ENCODE results near the gene ATAD2B. TPM values are rescaled to one million over a fixed set of nuclear protein-coding genes. Genes with fewer than 3 reads are reported as not detected.

Gene ATAD2B
- polyA plus RNA-seq, 3 donors: 16.3 to 20.7 (median 20.3) TPM

- DNase-seq: no peak
These were observed 10.1 kb downstream of the ATAD2B start for GRCh38 chr2:23916727-23917405.

- no peak for DNase-seq
These were observed 11.6 kb downstream of the ATAD2B start for GRCh38 chr2:23915327-23915726.

GRCh38 chr2:23912054-23912453 lies 14.9 kb downstream of the ATAD2B start:
- no peak for DNase-seq

- DNase-seq: no peak
These were observed 21.8 kb downstream of the ATAD2B start for GRCh38 chr2:23905155-23905554.

- peak; percentile 35 for DNase-seq
These were observed 22.2 kb downstream of the ATAD2B start for GRCh38 chr2:23904692-23905091.

GRCh38 chr2:23904215-23904614 lies 22.7 kb downstream of the ATAD2B start:
- no peak for DNase-seq

- no peak for DNase-seq
These were observed 23.9 kb downstream of the ATAD2B start for GRCh38 chr2:23903034-23903433.

- DNase-seq: no peak
These were observed 24.7 kb downstream of the ATAD2B start for GRCh38 chr2:23901966-23902846.

GRCh38 chr2:23900541-23901322 lies 26.2 kb downstream of the ATAD2B start:
- DNase-seq: no peak

GRCh38 chr2:23900133-23900532 lies 26.8 kb downstream of the ATAD2B start:
- DNase-seq: no peak

GRCh38 chr2:23871206-23871605 lies 55.7 kb downstream of the ATAD2B start:
- DNase-seq: no peak

- no peak for DNase-seq
These were observed 59.5 kb downstream of the ATAD2B start for GRCh38 chr2:23867449-23867848.

- DNase-seq: no peak
These were observed 64.1 kb downstream of the ATAD2B start for GRCh38 chr2:23862716-23863426.

GRCh38 chr2:23861952-23862351 lies 65.0 kb downstream of the ATAD2B start:
- DNase-seq: no peak

GRCh38 chr2:23859983-23860382 lies 66.9 kb downstream of the ATAD2B start:
- DNase-seq: no peak

- DNase-seq: no peak
These were observed 67.7 kb downstream of the ATAD2B start for GRCh38 chr2:23859234-23859633.

GRCh38 chr2:23850564-23851256 lies 76.2 kb downstream of the ATAD2B start:
- no peak for DNase-seq

- DNase-seq: no peak
These were observed 82.0 kb downstream of the ATAD2B start for GRCh38 chr2:23844905-23845304.

- no peak for DNase-seq
These were observed 83.6 kb downstream of the ATAD2B start for GRCh38 chr2:23843051-23843976.

All from renal pelvis (tissue), 4 donors.